NCI-H748 treated with DMSO at 0.1 percent for 48 hours (cell line): ENCODE measurements around the gene CFAP43.
"Not testable (repeated sequence)": the region's sequence is repeated elsewhere in the genome, so short reads cannot be mapped to it uniquely, and the experiment has no call there.

ENCODE experiments used
- DNase-seq: peaks from one replicate; lab custom pipeline; 2025; lab: John Stamatoyannopoulos, UW

The CFAP43 gene

DNA sequence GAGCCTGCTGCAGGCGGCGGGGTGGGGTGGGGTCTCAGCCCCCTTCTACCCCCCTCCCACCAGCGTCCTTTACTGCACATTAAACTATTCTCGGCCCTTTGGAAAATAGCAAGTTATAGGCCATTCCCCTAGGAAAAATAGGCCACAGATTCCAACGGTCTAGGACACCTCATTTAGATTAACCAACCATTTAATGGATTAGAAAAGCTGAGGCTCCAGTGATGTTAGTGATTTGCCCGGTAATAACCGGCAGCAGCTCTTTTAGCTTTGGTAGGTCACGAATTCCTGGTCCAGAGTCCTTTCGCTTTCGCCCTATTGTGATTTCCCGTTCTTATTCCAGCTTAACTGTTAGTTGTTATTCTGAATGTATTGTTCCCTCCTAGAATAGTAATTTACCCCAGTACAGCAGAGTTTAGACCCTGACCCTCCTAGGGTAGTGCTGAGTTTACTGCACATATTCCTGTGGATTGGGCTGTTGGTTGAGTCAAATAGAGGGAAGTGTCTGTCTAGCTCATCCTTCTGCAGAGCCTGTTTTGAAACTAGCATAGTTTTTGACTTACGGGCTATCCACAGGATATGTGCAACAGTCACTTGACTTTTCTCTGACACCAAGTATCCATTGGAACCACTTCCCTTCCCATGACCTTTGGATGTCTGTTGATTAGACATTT is 23.3 kb upstream of the CFAP43 start:
- no peak for DNase-seq

DNA sequence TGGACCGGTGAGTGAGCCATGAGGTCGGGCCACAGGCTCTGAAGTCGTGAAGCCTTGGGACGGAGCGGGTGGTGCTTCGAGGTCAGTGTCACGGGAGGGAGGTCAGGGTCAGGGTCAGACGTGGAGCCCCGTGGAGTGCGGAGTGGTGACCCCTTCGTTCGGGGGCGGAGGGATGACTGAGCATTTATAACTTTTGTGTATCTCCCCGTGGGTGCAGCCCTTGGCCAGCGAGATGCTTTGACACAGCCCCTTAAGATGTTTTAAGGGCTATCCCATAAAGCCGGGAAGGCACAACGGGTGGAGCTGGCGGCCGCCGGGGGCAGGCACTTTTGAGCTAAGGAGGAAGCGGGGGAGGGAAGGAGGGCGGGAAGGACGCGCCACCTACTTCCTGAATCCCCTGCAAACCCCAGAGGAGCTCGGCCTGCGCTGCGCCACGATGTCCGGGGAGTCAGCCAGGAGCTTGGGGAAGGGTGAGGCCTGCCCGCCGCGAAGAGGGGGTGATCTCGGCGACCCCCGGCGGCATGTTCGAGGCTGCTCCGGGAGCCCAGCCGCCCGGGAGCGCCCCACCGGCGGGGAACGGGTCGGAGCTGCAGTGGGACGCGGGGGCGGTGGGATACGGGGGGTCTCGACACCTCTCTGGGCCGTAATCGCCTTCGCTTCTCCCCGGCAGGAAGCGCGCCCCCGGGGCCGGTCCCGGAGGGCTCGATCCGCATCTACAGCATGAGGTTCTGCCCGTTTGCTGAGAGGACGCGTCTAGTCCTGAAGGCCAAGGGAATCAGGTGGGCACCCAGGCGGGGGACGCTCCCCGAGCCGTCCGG is 22.5 kb upstream of the CFAP43 start, which contains the start of gene GSTO1:
Gene GSTO1, plus strand, starts transcription at position 400 of the 818 bp plus-strand sequence. Its CDS starts 37 bp downstream, at position 437.
- no peak for DNase-seq

DNA sequence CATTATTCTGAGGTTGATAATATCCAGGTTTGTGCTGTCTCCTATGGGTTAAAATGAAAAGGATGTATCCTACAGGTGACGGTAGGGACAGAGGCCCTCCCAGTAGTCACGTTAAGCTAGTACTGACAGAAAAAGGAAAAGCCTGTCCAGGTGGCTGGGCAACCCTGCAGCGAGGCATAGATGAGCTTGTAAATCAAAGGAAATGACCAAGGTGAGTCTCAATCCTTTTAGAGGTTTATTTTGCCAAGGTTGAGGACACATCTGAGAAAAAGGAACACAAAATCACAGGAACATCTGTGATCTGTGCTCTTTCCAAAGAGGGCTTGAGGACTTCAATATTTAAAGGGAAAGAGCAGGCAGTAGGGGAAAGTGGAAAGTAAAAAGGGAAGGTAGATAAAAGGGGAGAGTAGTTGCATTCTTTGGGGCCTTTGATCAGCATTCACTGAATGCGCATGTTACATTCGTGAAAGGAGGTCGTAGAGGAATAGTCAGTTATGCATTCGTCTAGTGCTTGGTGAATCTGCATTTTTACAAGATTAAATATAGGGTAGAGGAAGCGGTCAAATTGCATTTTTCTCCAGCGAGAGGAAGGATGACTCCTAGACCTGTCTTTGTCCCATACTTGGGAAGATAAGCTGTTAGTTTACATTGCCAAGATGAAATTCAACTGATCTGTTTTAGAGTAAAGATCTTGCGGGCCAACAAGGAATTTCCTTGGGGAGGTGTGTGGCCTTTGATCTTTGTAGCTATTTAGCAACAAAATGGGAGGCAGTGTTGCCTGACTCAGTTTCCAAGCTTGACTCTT is 21.6 kb upstream of the CFAP43 start:
- no peak for DNase-seq

DNA sequence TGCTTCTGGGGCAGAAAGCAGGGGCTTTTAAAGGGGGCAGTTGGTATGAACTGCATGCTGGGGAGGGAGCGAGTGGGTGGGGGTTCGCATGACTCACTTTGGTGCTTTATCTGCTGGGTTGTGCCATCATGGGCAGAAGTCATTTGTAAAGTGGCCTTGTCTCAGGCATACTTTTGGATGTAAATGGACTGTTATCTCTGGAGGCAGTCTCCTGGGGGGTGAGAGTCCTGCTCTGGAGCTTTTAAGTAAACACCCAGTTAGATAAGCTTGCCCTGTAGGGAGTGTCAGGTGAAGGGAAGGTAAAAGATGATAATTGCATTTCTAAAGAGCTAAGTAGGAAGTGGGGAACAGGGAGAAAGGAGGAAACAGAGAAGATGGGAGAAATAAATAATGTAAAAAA is 20.9 kb upstream of the CFAP43 start:
- no peak for DNase-seq

DNA sequence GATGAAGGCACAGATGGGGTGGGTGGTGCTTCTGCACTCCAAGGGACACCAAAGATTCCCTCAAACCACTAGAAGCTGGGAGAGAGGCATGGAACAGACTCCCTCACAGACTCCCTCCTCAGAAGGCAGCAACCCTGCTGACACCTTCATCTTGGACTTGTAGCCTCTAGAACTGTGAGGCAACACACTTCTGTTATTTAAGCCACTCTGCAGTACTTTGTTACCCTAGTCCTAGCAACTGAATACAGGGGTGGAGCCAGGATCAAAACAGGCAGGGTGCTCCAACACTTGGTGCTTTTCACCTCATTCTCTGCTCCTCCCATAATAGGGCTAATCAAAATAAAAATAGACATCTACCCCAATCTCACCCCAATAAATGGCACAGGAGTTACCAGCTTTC is 20.2 kb upstream of the CFAP43 start:
- no peak for DNase-seq

DNA sequence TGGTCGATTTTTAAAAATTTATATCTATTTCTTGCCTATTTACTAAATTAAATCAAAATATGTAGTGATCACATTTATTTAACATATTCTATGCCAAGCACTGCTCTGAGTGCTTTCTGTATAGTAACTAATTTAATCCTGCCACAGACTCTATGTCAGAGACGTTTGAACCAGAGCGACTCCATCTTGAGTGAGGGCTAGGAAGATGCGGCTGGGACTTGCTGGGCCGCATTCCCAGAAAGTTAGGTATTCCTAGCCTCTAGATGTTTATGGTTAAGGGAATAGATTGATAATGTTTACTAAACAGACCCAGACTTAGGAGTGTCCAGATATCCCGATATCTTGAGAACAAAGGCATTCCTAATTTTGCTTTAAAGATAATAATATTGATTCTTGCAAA is 19.3 kb upstream of the CFAP43 start:
- no peak for DNase-seq

DNA sequence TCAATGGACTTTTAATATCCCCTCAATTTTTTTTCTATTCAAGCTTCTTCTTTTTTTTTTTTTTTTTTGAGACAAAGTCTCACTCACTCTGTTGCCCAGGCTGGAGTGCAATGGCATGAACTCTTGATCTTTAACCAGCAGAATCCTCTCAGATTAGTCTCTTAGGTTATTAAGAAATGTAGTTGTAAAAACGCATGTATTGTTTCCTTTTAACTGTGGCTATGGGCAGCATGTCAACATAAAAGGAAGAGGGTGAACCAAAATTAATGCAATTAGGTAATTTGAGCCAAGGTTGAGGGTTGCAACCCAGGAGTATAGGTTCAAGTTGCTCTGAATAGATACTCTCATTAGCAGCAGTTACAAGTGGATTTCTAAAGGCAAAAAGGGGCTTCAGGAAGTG is 18.2 kb upstream of the CFAP43 start:
- DNase-seq: peak; percentile 31

DNA sequence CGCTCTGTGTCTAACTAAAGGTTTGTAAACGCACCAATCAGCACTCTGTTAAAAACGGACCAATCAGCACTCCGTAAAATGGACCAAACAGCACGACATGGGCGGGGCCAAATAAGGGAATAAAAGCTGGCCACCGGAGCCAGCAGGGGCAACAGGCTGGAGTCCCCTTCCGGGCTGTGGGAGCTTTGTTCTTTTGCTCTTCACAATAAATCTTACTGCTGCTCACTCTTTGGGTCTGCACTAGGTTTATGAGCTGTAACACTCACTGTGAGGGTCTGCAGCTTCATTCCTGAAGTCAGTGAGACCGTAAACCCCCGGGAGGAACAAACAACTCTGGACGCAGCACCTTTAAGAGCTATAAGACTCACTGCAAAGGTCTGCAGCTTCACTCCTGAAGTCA is 16.8 kb upstream of the CFAP43 start:
- not testable (repeated sequence) for DNase-seq

DNA sequence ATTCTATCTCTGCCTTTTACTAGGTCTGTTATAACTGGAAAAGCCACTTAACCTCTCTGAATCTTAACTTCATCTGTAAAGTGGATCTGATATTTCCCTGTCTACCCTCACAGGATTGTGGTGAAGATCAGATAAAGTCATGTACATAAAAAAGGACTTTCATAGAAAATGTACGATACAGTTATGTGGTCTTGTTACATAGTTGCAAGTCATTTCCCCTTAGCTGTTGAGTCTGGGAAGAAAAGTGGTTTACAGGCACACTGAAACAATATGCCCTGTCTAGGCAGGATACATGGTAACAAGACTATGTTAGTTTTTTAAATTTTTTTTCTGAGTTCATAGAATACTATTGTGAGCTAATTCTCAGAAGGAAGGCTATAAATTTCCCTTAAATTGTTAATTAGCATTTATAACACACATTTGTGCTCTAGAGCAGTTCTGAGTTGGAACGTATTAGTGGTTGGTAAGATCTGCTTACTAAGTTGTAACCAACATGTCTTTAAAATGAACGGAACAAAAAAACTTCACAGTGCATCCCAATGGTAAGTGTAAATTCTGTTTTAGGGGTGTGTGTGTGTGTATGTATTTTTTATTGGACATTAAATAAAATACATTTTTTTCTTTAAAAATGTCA is 15.5 kb upstream of the CFAP43 start:
- DNase-seq: no peak

DNA sequence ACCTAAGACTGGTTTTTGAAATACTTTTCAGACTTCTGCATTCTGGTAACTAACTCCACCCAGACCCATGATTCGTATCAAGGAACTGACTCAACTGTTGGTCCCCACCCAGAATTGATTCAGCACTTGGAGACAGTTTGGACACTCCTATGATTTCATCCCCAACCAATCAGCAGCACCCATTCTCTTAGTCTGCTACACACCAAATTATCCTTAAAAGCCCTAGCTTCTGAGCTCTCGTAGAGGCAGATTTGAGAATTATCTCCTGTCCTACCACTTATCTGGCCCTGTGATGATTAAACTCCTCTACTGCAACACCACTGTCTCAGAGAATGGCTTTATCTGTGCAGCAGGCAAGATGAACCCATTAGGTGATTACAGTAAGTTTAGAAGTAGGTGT is 14.8 kb upstream of the CFAP43 start:
- DNase-seq: no peak

DNA sequence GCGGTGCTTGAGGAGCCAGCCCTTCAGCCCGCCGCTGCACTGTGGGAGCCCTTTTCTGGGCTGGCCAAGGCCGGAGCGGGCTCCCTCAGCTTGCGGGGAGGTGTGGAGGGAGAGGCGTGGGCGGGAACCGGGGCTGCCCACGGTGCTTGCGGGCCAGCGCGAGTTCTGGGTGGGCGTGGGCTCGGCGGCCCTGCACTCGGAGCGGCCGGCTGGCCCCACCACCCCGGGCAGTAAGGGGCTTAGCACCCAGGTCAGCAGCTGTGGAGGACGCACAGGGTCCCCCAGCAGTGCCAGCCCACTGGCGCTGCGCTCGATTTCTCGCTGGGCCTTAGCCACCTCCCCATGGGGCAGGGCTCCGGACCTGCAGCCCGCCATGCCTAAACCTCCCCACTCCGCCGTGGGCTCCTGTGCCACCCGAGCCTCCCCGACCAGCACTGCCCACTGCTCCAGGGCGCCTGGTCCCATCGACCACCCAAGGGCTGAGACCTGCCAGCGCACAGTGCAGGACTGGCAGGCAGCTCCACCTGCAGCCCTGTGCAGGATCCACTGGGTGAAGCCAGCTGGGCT is 13.0 kb upstream of the CFAP43 start:
- DNase-seq: no peak

DNA sequence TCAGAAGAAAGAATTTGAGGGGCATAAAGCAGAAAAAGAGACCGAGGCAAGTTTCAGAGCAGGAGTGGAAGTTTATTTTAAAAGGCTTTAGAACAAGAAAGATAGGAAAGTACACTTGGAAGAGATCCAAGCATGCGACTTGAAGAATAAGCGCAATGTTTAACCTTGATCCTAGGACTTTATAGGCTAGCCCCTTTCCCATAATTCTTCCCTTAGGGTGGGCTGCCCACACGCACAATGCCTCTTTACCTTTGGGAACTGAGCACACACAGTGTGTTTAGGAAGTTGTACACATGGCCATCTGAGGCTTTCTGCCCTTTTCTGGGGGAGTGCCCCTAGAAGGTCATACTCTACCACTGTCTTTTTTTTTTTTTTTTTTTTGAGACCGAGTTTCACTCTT is 11.3 kb upstream of the CFAP43 start:
- DNase-seq: no peak

DNA sequence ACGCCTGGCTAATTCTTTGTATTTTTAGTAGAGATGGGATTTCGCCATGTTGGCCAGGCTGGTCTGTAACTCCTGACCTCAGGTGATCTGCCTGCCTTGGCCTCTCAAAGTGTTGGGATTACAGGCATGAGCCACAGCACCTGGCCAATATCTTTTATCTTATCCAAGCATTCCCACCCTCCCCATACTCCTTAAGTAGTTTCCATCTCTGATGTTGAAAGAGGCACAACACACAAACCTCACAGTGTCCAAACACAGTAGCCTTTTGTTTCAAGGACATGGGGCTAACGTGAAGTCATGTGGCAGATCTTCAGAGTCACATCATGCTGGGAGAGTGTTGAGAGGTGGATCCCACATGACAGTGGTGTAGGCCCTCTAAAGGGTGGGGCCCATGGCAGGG is 10.8 kb upstream of the CFAP43 start:
- not testable (repeated sequence) for DNase-seq

DNA sequence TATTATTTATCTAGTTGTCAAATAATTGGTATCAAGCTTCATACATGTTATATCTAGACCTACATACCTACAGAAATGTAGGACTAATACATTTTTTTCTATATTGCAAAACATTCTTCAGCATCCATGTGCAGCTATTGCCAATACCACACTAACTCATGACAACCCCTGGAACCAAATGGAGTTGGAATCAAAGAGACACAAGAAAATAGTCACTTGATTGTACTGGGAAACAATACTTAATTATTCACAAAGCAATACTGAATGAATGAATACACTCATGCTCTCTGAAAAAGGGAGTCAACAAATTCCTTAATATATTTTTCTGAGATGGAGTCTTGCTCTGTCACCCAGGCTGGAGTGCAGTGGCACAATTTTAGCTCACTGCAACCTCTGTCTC is 10.4 kb upstream of the CFAP43 start:
- DNase-seq: no peak

DNA sequence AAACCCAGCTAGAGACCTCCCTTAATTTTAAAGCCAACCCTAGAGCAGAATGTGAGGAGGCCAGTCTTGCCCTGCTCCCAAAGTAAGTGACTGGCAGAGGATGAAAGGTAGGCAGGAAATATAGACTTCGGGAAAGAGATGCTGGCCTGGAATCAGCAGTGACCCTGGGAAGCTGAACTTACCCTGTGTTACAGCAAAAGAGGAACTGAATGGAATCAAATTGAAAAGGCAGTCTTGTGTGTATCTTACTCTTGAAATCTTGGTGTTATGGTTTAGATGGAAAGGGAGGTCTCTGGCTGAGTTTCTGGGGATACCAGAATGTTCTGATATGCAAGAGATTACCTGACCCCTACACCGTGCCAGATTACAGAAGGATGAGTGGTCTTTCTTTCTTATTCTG is 7.9 kb upstream of the CFAP43 start:
- DNase-seq: no peak

DNA sequence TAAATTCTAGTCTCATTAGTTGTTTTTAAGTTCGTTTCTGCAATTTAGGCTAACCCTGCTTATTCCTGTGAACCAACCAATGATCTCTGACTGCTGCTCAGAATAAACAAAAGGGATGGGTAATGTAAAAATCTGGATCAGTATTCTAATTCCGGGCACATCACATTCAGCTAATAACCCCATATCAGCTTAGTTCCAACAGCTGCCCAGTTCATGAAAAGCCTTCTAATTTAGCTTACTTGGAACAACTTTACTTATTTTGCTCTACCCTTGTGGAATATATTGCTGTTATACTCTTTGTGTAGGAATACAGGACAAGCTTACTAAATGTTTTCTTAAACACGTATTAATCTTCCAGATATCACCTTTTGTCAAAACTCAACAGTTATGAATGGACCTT is 3.6 kb upstream of the CFAP43 start:
- no peak for DNase-seq

DNA sequence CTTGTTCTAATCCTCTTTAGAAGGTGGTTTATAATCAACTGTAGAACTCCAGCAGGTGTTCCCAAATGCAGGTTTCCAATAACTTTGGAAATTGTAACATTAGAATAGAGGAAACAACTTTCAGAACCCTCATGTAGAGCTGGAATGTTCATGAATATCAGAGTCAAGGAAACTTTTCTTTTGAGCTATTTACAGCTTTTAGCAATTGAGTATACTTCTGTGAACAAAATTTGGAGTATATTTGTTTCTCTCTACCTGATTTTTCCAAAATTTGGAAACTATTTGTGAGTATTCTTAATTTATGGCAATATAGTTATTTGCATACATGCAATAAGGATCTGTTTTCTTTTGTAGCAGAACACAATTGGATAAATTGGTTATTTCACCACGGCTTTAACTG is 2.8 kb upstream of the CFAP43 start:
- DNase-seq: no peak

DNA sequence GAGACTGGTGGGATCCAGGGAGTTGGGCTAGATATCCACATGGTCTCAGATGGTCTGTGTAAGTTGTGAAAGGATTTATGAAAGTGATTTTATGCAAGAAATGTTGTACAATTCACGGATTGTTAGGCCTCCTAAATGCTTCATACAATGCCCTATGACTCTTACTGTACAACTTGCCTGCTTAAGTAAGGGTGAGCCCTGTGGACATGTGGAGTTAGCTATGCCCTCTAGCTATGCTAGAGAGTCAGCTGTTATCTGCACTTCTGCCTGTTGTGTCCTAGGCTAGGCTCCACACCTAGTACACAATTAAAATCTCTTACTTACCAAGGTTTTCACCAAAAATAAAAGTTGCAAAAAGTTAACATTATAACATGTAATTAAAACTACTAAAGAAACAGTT is 1.7 kb upstream of the CFAP43 start:
- DNase-seq: no peak

DNA sequence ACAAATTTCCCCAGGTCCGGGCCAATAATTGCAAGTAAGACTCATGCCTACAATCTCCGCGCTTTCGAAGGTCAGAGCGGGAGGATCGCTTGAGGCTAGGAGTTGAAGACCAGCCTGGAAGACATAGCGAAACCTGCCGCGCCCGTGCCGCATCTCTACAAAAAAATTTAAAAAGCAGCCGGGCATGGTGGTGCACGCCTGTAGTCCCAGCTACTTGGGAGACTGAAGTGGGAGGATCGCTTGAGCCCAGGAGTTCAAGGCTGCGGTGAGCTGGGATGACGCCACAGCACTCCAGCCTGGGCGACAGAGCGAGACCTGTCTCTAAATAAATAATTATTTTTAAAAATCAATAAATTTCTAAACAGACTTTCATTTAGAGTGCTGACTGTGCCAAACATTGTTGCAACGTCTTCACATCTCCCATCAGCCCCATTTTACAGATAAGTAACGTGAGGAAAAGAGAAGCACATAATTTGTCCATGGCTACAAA is 494 bp upstream of the CFAP43 start:
- no peak for DNase-seq

DNA sequence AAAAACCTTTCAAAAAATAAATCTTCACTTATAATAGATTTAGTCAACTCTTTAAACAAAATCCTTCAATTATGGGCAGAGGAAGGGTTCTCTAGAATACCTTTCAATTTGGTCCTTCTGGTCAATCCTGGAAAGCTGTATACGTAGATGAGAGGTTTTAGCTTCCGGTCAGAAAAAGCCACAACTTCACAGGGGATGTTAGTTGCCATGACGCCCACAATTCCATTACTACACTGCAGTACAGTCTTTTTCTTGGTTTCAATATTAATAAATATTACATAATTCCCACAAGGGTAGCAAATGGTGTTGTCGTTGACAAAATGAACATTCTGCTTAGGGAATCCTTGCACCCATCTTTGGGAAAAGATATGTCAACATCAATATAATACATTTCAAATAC is 1.7 kb downstream of the CFAP43 start:
- no peak for DNase-seq

DNA sequence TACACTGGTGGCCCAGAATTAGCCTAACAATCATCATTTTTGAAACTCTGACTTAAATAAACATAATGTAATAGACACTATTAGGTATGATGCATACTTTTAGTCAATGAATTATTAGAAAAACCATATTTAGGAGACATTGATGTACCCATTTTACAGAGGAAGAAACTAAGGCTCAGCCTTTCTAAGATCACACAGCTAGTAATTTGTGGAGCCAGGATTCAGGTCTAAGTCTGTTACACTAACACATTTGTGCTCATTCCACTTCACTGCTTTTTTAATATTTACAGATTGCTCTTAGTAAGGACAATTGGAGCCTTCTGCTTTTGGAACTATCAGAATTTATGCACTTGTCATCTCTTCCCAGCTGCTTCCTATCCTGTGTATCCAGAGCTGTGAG is 8.9 kb downstream of the CFAP43 start:
- no peak for DNase-seq

DNA sequence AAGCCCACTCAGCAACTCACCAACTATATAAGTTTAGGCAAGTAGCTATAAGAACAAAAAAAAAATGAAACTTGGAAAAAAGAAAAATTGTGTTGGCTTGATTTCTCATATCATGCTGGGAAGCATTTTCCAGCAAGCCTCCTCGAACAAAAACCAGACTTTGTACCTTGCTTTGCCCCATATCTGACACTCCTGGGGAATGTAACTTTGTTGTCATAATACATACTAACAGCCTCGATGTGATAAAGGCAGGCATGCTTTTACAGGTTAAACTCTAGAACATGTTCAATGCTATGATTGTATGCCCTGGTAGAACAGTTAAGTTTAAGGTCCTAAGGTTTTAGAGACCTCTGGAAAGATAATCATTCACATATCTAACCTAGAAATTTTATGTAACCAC is 11.6 kb downstream of the CFAP43 start:
- no peak for DNase-seq
